ENCODE results near the gene CACNA2D1.

The CACNA2D1 gene

GRCh38 chr7:81929386-81929785, 514.2 kb downstream of the CACNA2D1 start:
- no peak for DNase-seq

- no peak for DNase-seq
Observed at GRCh38 chr7:81926154-81926553, 517.4 kb downstream of the CACNA2D1 start.

GRCh38 chr7:81925530-81925929, 518.0 kb downstream of the CACNA2D1 start:
- no peak for DNase-seq

GRCh38 chr7:81924494-81924893, 519.1 kb downstream of the CACNA2D1 start:
- no peak for DNase-seq

- no peak for DNase-seq
Observed at GRCh38 chr7:81919494-81919893, 524.1 kb downstream of the CACNA2D1 start.

GRCh38 chr7:81908220-81908619, 535.4 kb downstream of the CACNA2D1 start:
- no peak for DNase-seq

- DNase-seq, result no peak
Observed at GRCh38 chr7:81903115-81903514, 540.5 kb downstream of the CACNA2D1 start.

GRCh38 chr7:81902536-81902935, 541.0 kb downstream of the CACNA2D1 start:
- no peak for DNase-seq
